Measurements from ENCODE around the gene CYP4Z1. TPM values are rescaled to one million over a fixed set of nuclear protein-coding genes. Genes with fewer than 3 reads are reported as not detected.
"Not testable (repeated sequence)": the region's sequence is repeated elsewhere in the genome, so short reads cannot be mapped to it uniquely, and the experiment has no call there.

The CYP4Z1 gene
- total RNA-seq, 1 donor from 2014 or later: 1.0 TPM

DNA sequence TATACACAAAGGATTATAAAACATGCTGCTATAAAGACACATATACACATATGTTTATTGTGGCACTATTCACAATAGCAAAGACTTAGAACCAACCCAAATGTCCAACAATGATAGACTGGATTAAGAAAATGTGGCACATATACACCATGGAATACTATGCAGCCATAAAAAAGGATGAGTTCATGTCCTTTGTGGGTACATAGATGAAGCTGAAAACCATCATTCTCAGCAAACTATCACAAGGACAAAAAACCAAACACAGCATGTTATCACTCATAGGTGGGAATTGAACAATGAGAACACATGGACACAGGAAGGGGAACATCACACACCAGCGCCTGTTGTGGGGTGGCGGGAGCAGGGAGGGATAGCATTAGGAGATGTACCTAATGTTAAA is 60.0 kb downstream of the CYP4Z1 start:
- H3K9ac ChIP-seq (ENCODE audit: low read depth in 1 of 3, low read length in 3 of 3); H3K27me3 ChIP-seq (ENCODE audit: control insufficient read depth in 3 of 3, insufficient read depth in 3 of 3, low read length in 3 of 3); H3K27ac ChIP-seq (ENCODE audit: low read depth, low read length); H3K4me3 ChIP-seq (ENCODE audit: low read length in 3 of 3); H3K9me3 ChIP-seq (ENCODE audit: control insufficient read depth in 3 of 3, low read length in 3 of 3); H3K36me3 ChIP-seq (ENCODE audit: control insufficient read depth in 3 of 3, insufficient read depth in 3 of 3, low read length in 3 of 3); H3K4me1 ChIP-seq (ENCODE audit: control insufficient read depth in 3 of 3, insufficient read depth in 3 of 3, low read length in 3 of 3): not testable (repeated sequence)

DNA sequence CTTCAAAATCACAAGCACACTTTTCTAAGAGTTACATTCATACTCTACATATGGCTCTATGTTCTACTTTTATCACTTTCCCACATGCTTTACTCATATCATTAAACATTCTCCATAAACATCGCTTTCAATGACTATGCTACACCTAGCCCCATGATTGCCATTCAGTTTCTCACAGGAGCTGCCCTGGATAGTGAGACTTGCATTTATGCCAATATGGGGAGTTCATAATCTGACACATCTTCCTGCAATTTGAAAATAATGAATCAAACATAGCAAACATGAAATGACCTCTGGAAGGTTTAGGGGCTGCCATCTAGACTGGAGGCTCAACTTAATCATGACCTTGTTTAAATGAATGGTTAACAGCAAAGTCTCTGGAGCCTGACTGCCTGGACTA is 61.2 kb downstream of the CYP4Z1 start:
- Histone ChIP-seq H3K4me3 (ENCODE audit: low read length in 3 of 3) (no peak overlapping the region), H3K36me3 (ENCODE audit: control insufficient read depth in 3 of 3, insufficient read depth in 3 of 3, low read length in 3 of 3) (no peaks in the 10 kb centered on the region)

DNA sequence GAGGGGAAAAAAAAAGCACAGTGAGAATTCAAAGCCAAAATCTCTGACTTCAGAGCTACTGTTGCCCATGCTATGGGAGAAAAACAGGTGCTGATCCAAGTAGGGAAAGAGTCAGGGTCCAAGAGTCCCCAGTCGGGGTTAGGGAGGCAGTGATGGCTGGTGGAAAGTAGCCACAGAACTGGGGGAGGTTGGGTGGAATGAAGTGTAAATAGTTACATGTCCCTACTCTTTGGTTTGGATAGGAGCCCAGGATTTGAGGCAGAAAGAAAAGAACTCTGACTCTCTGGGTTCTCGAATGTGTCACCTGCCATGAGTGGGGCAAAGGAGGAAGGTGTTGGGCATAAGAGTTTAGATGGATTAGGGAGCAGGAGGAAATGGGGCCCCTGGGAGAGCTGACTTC is 61.8 kb downstream of the CYP4Z1 start:
- H3K27me3 ChIP-seq (ENCODE audit: control insufficient read depth in 3 of 3, insufficient read depth in 3 of 3, low read length in 3 of 3); H3K36me3 ChIP-seq (ENCODE audit: control insufficient read depth in 3 of 3, insufficient read depth in 3 of 3, low read length in 3 of 3); H3K9ac ChIP-seq (ENCODE audit: low read depth in 1 of 3, low read length in 3 of 3); H3K9me3 ChIP-seq (ENCODE audit: control insufficient read depth in 3 of 3, low read length in 3 of 3); H3K4me3 ChIP-seq (ENCODE audit: low read length in 3 of 3); H3K4me1 ChIP-seq (ENCODE audit: control insufficient read depth in 3 of 3, insufficient read depth in 3 of 3, low read length in 3 of 3); H3K27ac ChIP-seq (ENCODE audit: low read depth, low read length): not testable (repeated sequence)

More for the DNA sequence above, 61.2 kb downstream of the CYP4Z1 start:
- Histone ChIP-seq H3K27ac (ENCODE audit: low read depth, low read length) (no peak overlapping the region), H3K9me3 (ENCODE audit: control insufficient read depth in 3 of 3, low read length in 3 of 3) (no peaks in the 10 kb centered on the region), H3K27me3 (ENCODE audit: control insufficient read depth in 3 of 3, insufficient read depth in 3 of 3, low read length in 3 of 3) (no peaks in the 10 kb centered on the region), H3K9ac (ENCODE audit: low read depth in 1 of 3, low read length in 3 of 3) (no peak overlapping the region), H3K4me1 (ENCODE audit: control insufficient read depth in 3 of 3, insufficient read depth in 3 of 3, low read length in 3 of 3) (no peaks in the 10 kb centered on the region)

DNA sequence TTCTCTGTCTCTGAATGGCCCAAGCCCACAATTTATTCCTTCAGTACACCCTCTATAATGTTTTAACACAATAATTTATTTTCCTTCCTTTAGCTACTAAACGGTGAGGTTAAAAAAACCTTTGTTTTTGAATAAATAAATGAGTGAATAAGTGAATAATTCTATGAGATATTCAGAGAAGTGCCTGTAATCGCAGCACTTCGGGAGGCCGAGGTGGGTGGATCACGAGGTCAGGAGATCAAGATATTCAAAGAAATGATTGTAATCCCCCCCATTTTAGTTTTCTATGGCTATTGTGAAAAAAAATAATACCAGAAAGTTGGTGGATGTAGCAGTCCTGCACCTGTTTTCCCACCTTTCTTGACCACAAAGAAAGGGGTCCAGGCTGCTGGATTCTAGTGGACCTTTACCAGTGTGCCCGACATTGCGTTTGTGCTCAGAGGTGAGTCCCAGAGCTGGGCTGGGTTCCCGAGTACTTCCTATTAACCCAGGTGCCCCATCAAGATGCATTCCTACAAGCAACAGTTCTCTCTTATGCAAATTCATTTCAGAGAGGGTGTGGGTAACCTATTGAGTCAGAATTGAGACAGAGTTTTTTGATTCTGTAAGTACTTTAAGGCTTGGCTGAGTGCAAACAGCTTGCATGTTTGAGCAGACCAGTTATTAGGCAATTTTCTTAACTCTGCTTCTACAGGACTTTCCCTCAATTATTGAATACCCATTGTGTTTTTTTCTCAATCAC is 62.6 kb downstream of the CYP4Z1 start:
- not testable (repeated sequence) for H3K9ac ChIP-seq (ENCODE audit: low read depth in 1 of 3, low read length in 3 of 3); H3K4me3 ChIP-seq (ENCODE audit: low read length in 3 of 3); H3K4me1 ChIP-seq (ENCODE audit: control insufficient read depth in 3 of 3, insufficient read depth in 3 of 3, low read length in 3 of 3); H3K36me3 ChIP-seq (ENCODE audit: control insufficient read depth in 3 of 3, insufficient read depth in 3 of 3, low read length in 3 of 3); H3K27me3 ChIP-seq (ENCODE audit: control insufficient read depth in 3 of 3, insufficient read depth in 3 of 3, low read length in 3 of 3); H3K27ac ChIP-seq (ENCODE audit: low read depth, low read length); H3K9me3 ChIP-seq (ENCODE audit: control insufficient read depth in 3 of 3, low read length in 3 of 3)

DNA sequence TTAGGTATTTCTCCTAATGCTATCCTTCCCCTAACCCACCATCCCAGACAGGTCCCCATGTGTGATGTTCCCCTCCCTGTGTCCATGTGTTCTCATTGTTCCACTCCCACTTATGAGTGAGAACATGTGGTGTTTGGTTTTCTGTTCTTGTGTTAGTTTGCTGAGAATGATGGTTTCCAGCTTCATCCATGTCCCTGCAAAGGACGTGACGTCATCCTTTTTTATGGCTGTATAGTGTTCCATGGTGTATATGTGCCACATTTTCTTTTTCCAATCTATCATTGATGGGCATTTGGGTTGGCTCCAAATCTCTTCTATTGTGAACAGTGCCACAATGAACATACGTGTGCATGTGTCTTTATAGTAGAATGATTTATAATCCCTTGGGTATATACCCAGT is 65.6 kb downstream of the CYP4Z1 start:
- not testable (repeated sequence) for H3K9ac ChIP-seq (ENCODE audit: low read depth in 1 of 3, low read length in 3 of 3); H3K27me3 ChIP-seq (ENCODE audit: control insufficient read depth in 3 of 3, insufficient read depth in 3 of 3, low read length in 3 of 3); H3K9me3 ChIP-seq (ENCODE audit: control insufficient read depth in 3 of 3, low read length in 3 of 3); H3K4me1 ChIP-seq (ENCODE audit: control insufficient read depth in 3 of 3, insufficient read depth in 3 of 3, low read length in 3 of 3); H3K36me3 ChIP-seq (ENCODE audit: control insufficient read depth in 3 of 3, insufficient read depth in 3 of 3, low read length in 3 of 3); H3K4me3 ChIP-seq (ENCODE audit: low read length in 3 of 3); H3K27ac ChIP-seq (ENCODE audit: low read depth, low read length)

DNA sequence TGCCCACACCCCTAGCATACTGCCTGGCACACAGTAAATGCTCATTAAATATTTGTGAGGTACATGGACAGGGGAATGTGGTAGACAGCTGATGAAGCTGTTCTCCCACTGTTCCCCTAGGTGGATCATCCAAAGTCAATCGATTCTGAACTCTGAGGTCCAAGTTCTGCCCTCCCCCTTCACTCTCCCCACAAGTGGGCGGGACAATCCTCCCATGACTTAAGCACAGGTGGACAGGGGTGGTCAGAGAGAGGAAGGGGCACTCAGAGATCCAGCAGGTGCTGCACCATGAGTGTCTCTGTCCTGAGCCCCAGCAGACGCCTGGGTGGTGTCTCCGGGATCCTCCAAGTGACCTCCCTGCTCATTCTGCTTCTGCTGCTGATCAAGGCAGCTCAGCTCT is 70.2 kb downstream of the CYP4Z1 start, which contains the start of gene CYP4A22:
Gene CYP4A22 (plus strand): TSS at position 244 of the 400 bp plus-strand sequence. CDS start 45 bp downstream, at position 289.
- H3K9ac ChIP-seq (ENCODE audit: low read depth in 1 of 3, low read length in 3 of 3): no peak within 1 kb of the TSS
- H3K36me3 ChIP-seq (ENCODE audit: control insufficient read depth in 3 of 3, insufficient read depth in 3 of 3, low read length in 3 of 3): no peaks in the 10 kb centered on the region
- no peaks in the 10 kb centered on the region for H3K9me3 ChIP-seq (ENCODE audit: control insufficient read depth in 3 of 3, low read length in 3 of 3)
- no peaks in the 10 kb centered on the region for H3K27me3 ChIP-seq (ENCODE audit: control insufficient read depth in 3 of 3, insufficient read depth in 3 of 3, low read length in 3 of 3)
- no peaks in the 10 kb centered on the region for H3K4me1 ChIP-seq (ENCODE audit: control insufficient read depth in 3 of 3, insufficient read depth in 3 of 3, low read length in 3 of 3)
- no peak within 1 kb of the TSS for H3K4me3 ChIP-seq (ENCODE audit: low read length in 3 of 3)
- H3K27ac ChIP-seq (ENCODE audit: low read depth, low read length): no peak within 1 kb of the TSS

- H3K36me3 ChIP-seq (ENCODE audit: control insufficient read depth in 3 of 3, insufficient read depth in 3 of 3, low read length in 3 of 3): no peaks in the 10 kb centered on the region
- H3K27ac ChIP-seq (ENCODE audit: low read depth, low read length): no peak overlapping the region
- H3K27me3 ChIP-seq (ENCODE audit: control insufficient read depth in 3 of 3, insufficient read depth in 3 of 3, low read length in 3 of 3): no peaks in the 10 kb centered on the region
- H3K4me1 ChIP-seq (ENCODE audit: control insufficient read depth in 3 of 3, insufficient read depth in 3 of 3, low read length in 3 of 3): no peaks in the 10 kb centered on the region
- H3K9me3 ChIP-seq (ENCODE audit: control insufficient read depth in 3 of 3, low read length in 3 of 3): no peaks in the 10 kb centered on the region
- no peak overlapping the region for H3K9ac ChIP-seq (ENCODE audit: low read depth in 1 of 3, low read length in 3 of 3)
- no peak overlapping the region for H3K4me3 ChIP-seq (ENCODE audit: low read length in 3 of 3)
Observed at GRCh38 chr1:47137925-47138615, 71.0 kb downstream of the CYP4Z1 start.

DNA sequence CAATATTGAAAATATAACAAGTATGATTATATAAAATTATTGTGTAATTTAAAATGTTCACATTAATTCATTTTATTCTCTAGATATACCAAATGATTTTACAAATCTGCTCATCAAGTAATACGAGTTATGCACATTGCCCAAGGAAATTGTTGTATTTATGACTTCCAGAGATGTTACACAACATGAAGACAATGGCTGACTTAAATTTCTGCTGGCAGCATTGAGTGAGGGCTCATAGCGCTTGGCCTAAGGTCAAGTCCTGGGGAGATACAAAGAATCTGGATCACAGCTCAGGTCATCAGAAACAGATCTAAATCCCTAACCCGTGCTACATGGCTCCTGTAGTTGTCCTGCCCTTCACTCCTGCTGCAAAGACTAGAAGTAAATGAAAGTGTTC is 73.3 kb downstream of the CYP4Z1 start:
- H3K27ac ChIP-seq (ENCODE audit: low read depth, low read length); H3K4me1 ChIP-seq (ENCODE audit: control insufficient read depth in 3 of 3, insufficient read depth in 3 of 3, low read length in 3 of 3); H3K4me3 ChIP-seq (ENCODE audit: low read length in 3 of 3); H3K36me3 ChIP-seq (ENCODE audit: control insufficient read depth in 3 of 3, insufficient read depth in 3 of 3, low read length in 3 of 3); H3K9me3 ChIP-seq (ENCODE audit: control insufficient read depth in 3 of 3, low read length in 3 of 3); H3K9ac ChIP-seq (ENCODE audit: low read depth in 1 of 3, low read length in 3 of 3); H3K27me3 ChIP-seq (ENCODE audit: control insufficient read depth in 3 of 3, insufficient read depth in 3 of 3, low read length in 3 of 3): not testable (repeated sequence)

DNA sequence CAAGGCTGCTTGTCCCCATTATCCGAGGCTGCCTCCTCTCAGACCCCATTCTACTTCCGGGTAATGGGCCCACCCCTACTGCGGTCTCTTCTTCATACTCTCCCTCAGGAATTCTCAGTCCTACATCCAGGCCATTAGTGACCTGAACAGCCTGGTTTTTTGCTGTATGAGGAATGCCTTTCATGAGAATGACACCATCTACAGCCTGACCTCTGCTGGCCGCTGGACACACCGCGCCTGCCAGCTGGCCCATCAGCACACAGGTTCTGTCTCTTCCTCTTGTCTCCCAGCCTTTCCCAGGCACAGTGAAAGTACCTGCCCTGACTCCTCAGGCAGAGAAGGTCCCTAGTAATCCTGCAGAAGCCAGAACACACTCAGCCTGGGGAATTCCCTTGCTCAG is 76.6 kb downstream of the CYP4Z1 start:
- H3K9ac ChIP-seq (ENCODE audit: low read depth in 1 of 3, low read length in 3 of 3); H3K4me1 ChIP-seq (ENCODE audit: control insufficient read depth in 3 of 3, insufficient read depth in 3 of 3, low read length in 3 of 3); H3K9me3 ChIP-seq (ENCODE audit: control insufficient read depth in 3 of 3, low read length in 3 of 3); H3K27ac ChIP-seq (ENCODE audit: low read depth, low read length); H3K27me3 ChIP-seq (ENCODE audit: control insufficient read depth in 3 of 3, insufficient read depth in 3 of 3, low read length in 3 of 3); H3K4me3 ChIP-seq (ENCODE audit: low read length in 3 of 3); H3K36me3 ChIP-seq (ENCODE audit: control insufficient read depth in 3 of 3, insufficient read depth in 3 of 3, low read length in 3 of 3): not testable (repeated sequence)

DNA sequence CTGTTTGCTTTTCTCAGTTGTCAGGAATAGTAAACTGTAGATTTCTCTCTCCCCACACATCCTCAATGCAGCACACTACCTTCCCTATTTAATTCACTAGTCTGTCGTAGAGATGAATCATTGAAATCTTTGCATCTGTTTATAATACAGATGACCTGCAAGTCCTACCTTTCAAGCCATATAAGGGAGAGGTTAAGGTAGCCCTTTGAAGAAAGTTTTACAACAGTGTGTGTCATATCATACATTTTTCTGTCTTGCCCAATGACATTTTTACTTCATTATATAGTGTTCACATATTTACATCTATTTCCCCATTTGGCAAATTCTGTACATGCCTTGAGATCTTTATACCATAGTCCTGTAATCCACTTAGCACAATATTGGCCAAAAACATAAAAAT is 79.5 kb downstream of the CYP4Z1 start:
- not testable (repeated sequence) for H3K4me3 ChIP-seq (ENCODE audit: low read length in 3 of 3); H3K36me3 ChIP-seq (ENCODE audit: control insufficient read depth in 3 of 3, insufficient read depth in 3 of 3, low read length in 3 of 3)

More for the DNA sequence above, 79.5 kb downstream of the CYP4Z1 start:
- H3K4me1 ChIP-seq (ENCODE audit: control insufficient read depth in 3 of 3, insufficient read depth in 3 of 3, low read length in 3 of 3); H3K27ac ChIP-seq (ENCODE audit: low read depth, low read length); H3K27me3 ChIP-seq (ENCODE audit: control insufficient read depth in 3 of 3, insufficient read depth in 3 of 3, low read length in 3 of 3); H3K9ac ChIP-seq (ENCODE audit: low read depth in 1 of 3, low read length in 3 of 3); H3K9me3 ChIP-seq (ENCODE audit: control insufficient read depth in 3 of 3, low read length in 3 of 3): not testable (repeated sequence)

All from skeletal muscle tissue (tissue), 4 donors.